GM12801 (cell line): ENCODE results near the gene NKX3-2.

Source experiments
- TF ChIP-seq, protein P1 (sequence below): IDR thresholded peaks from one replicate; pipeline ENCODE4 v1.5.1; 2011; ENCODE audit warnings: control low read depth; ENCODE audit not compliant: insufficient read length; ENCODE audit errors: extremely low read depth

Gene NKX3-2

GRCh38 chr4:13527981-13528820 lies 16.1 kb downstream of the NKX3-2 start:
- TF ChIP-seq, protein P1, sequence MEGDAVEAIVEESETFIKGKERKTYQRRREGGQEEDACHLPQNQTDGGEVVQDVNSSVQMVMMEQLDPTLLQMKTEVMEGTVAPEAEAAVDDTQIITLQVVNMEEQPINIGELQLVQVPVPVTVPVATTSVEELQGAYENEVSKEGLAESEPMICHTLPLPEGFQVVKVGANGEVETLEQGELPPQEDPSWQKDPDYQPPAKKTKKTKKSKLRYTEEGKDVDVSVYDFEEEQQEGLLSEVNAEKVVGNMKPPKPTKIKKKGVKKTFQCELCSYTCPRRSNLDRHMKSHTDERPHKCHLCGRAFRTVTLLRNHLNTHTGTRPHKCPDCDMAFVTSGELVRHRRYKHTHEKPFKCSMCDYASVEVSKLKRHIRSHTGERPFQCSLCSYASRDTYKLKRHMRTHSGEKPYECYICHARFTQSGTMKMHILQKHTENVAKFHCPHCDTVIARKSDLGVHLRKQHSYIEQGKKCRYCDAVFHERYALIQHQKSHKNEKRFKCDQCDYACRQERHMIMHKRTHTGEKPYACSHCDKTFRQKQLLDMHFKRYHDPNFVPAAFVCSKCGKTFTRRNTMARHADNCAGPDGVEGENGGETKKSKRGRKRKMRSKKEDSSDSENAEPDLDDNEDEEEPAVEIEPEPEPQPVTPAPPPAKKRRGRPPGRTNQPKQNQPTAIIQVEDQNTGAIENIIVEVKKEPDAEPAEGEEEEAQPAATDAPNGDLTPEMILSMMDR: no peak

DNA sequence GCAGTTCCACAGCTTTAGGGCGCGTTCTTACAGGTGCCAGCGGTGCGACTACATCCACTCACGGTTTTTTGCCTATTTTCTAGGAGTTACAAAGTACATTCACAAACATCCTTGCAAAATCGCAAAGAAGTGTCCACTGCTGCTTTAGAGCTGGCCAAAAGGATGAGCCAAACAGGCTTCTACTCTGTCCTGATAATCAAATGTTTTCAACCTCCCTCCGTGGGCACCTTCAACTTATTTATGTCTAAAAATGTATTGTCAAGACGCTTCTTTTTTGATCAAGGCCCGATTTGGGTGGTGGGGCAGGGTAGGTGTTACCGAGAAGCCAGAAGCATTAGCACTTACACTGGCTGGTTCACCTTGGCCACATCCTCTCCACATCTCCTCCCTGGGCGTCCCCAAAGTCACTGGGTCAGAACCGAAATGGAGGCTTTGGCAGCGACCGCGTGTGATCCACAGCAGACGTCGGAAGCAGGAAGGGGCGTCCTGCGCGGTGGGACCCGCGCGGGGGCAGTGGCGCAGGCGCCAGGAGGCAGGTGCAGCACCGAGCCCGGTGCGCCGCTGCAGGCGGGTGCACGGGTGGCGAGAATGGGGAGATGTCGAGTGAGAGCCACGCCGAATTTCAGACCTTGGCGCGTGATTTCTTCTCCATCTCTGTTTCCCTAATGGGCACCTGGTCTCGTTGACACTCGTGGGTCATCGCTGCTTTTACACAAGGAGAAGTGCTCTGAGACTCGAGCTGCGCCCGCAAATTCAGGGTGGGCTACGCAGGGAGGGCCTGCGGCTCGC lies 16.9 kb downstream of the NKX3-2 start:
- TF ChIP-seq, protein P1: no peak

GRCh38 chr4:13526658-13527057 lies 17.6 kb downstream of the NKX3-2 start:
- TF ChIP-seq, protein P1: no peak

GRCh38 chr4:13525606-13526281 lies 18.6 kb downstream of the NKX3-2 start:
- TF ChIP-seq, protein P1: no peak

- TF ChIP-seq, protein P1: no peak
Measured at GRCh38 chr4:13524504-13525243, 19.6 kb downstream of the NKX3-2 start.

- TF ChIP-seq, protein P1: no peak
Measured at GRCh38 chr4:13523591-13524503, 20.5 kb downstream of the NKX3-2 start.
